ENCODE results near the gene MAP3K1. TPM values are rescaled to one million over a fixed set of nuclear protein-coding genes. Genes with fewer than 3 reads are reported as not detected.

The MAP3K1 gene
- total and polyA plus RNA-seq, 9 of the 15 experiments (the other 6 are each of a cell fraction or from before 2014, with no cell fraction given) = 3.9 to 13.9 (median 7.5) TPM

DNA sequence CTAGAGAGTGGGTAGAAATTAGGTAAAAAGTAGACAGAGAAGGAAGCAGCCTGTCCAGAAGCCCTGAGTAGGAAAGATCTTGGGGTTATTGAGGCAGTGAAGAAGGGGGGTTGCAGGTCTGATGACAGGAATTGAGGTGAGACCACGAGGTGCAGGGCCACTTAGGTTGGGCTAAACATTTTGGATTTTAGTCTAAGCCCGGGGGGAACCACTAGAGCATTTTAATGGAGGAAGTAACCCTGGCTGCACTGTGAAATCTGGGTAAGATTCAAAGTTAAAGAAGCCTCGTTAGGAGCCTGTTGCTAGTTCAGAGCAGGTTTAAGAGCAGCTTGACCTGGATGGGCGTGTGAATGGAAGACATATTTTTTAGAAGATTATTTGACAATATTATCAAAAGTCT lies 38.3 kb downstream of the MAP3K1 start:
- TF ChIP-seq TEAD1 (CRISPR knock-in tag; IDR thresholded peaks at IDR 0.05) (no peak), ZFP30 (CRISPR knock-in tag; IDR thresholded peaks at IDR 0.05; ENCODE audit: borderline replicate concordance) (no peak), ZNF12 (CRISPR knock-in tag; IDR thresholded peaks at IDR 0.05) (no peak)
- TF ChIP-seq, protein P1, sequence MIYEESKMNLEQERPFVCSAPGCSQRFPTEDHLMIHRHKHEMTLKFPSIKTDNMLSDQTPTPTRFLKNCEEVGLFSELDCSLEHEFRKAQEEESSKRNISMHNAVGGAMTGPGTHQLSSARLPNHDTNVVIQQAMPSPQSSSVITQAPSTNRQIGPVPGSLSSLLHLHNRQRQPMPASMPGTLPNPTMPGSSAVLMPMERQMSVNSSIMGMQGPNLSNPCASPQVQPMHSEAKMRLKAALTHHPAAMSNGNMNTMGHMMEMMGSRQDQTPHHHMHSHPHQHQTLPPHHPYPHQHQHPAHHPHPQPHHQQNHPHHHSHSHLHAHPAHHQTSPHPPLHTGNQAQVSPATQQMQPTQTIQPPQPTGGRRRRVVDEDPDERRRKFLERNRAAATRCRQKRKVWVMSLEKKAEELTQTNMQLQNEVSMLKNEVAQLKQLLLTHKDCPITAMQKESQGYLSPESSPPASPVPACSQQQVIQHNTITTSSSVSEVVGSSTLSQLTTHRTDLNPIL (CRISPR knock-in tag; IDR thresholded peaks at IDR 0.05) = no peak
- H3K36me3 ChIP-seq (ENCODE audit: control insufficient read depth, insufficient read depth, low read length) = 0 out of 3 replicates have a peak, but pooled peaks cover 6% of the 10 kb centered on the region
- ChIA-PET CTCF (ENCODE audit: low intra/inter-chr PET ratio) (no interaction called here), POLR2A (no interaction called here)
- H3K4me3 ChIP-seq = no peak overlapping the region
- ATAC-seq = no peak
- H2AFZ ChIP-seq (ENCODE audit: low read depth, low read length) = no peak overlapping the region
- in situ Hi-C loops (cut with MboI) = no loop called here
- BruUV-seq (replicated peaks) = no TSS peak
- peaks cover 5 to 10% of the 10 kb centered on the region in 2 experiments; a peak in 1 of 5 replicates for H3K4me1 ChIP-seq (replicated peaks in 1 of 2; ENCODE audit: control insufficient read depth in 2 of 2, insufficient read depth in 2 of 2, low read length in 2 of 2)
- intact Hi-C loops (cut with micrococcal nuclease) = no loop called here
- no peak overlapping the region for H3K9ac ChIP-seq (ENCODE audit: insufficient read depth in 1 of 2, low read depth in 2 of 2, low read length in 2 of 2)
- no peaks in the 10 kb centered on the region for H3K9me1 ChIP-seq (ENCODE audit: control insufficient read depth, insufficient read depth, low read length)
- WGBS (ENCODE audit: insufficient coverage, low coverage, missing lambda C conversion rate) = 67% methylated on average over 4 of the region's 4 CpGs
- no peak for FAIRE-seq
- no peaks in the 10 kb centered on the region; the same call in 1 of the 2 replicates for H4K20me1 ChIP-seq (replicated peaks; ENCODE audit: control insufficient read depth, insufficient read depth, low read length)
- H3K79me2 ChIP-seq (ENCODE audit: control insufficient read depth, insufficient read depth, low read length) = peaks cover 24% of the 10 kb centered on the region
- H3K27me3 ChIP-seq (ENCODE audit: control insufficient read depth in 2 of 2, insufficient read depth in 2 of 2, low read length in 2 of 2) = no peaks in the 10 kb centered on the region
- DNase-seq (ENCODE audit: extremely low read depth in 1 of 4, low spot score in 3 of 4) = no peak
- H3K27ac ChIP-seq (ENCODE audit: extremely low read depth, low read depth, low read length) = no peak overlapping the region
- no peaks in the 10 kb centered on the region for H3K9me3 ChIP-seq (replicated peaks; ENCODE audit: control insufficient read depth, insufficient read depth, low read depth, low read length)
- no peak overlapping the region for H3K4me2 ChIP-seq (ENCODE audit: insufficient read depth, low read length)

DNA sequence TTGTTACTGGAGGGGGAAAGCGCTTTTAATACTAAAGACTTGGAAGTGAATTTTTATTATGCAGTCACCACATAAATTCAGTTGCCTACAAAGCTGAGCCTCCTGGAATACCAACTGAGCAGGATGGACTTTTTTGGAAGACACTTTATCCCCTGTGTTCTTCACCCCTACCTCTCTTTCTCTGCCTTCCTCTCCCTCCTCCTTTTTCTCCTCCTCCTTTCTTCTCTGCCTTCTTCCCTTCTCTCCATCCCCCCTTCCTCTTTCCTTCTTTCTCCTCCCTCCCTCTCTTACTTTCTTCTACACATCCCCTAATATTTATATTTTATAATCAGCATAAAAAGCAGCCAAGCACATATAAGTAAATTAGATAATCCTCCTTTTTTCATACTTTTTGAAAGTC lies 39.6 kb downstream of the MAP3K1 start:
- ChIA-PET POLR2A (no interaction called here), CTCF (ENCODE audit: low intra/inter-chr PET ratio) (no interaction called here)
- intact Hi-C loops (cut with micrococcal nuclease) = no loop called here
- no TSS peak for BruUV-seq (replicated peaks)
- H3K9me3 ChIP-seq (replicated peaks; ENCODE audit: control insufficient read depth, insufficient read depth, low read depth, low read length) = no peaks in the 10 kb centered on the region
- no peaks in the 10 kb centered on the region for H3K27me3 ChIP-seq (ENCODE audit: control insufficient read depth in 2 of 2, insufficient read depth in 2 of 2, low read length in 2 of 2)
- H3K9ac ChIP-seq (ENCODE audit: insufficient read depth in 1 of 2, low read depth in 2 of 2, low read length in 2 of 2) = no peak overlapping the region
- H4K20me1 ChIP-seq (replicated peaks; ENCODE audit: control insufficient read depth, insufficient read depth, low read length) = no peaks in the 10 kb centered on the region; the same call in 1 of the 2 replicates
- H3K9me1 ChIP-seq (ENCODE audit: control insufficient read depth, insufficient read depth, low read length) = no peaks in the 10 kb centered on the region
- FAIRE-seq = no peak
- no peak overlapping the region for H3K27ac ChIP-seq (ENCODE audit: extremely low read depth, low read depth, low read length)
- no peak overlapping the region for H3K4me2 ChIP-seq (ENCODE audit: insufficient read depth, low read length)
- no peak for DNase-seq (ENCODE audit: extremely low read depth in 1 of 4, low spot score in 3 of 4)
- H3K36me3 ChIP-seq (ENCODE audit: control insufficient read depth, insufficient read depth, low read length) = peaks cover 10% of the 10 kb centered on the region; the same call in 1 of the 3 replicates
- no peak for ATAC-seq
- in situ Hi-C loops (cut with MboI) = no loop called here
- H3K4me1 ChIP-seq (replicated peaks in 1 of 2; ENCODE audit: control insufficient read depth in 2 of 2, insufficient read depth in 2 of 2, low read length in 2 of 2) = peaks cover 0 to 3% of the 10 kb centered on the region in 2 experiments; a peak in 1 of 5 replicates
- no peak overlapping the region for H3K4me3 ChIP-seq
- peaks cover 13% of the 10 kb centered on the region for H3K79me2 ChIP-seq (ENCODE audit: control insufficient read depth, insufficient read depth, low read length)
- no peak overlapping the region for H2AFZ ChIP-seq (ENCODE audit: low read depth, low read length)
- WGBS (ENCODE audit: insufficient coverage, low coverage, missing lambda C conversion rate) = 93% methylated on average over 1 of the region's 1 CpG
- TF ChIP-seq CSDE1 (IDR thresholded peaks at IDR 0.05) = no peak
- TF ChIP-seq, protein P2, sequence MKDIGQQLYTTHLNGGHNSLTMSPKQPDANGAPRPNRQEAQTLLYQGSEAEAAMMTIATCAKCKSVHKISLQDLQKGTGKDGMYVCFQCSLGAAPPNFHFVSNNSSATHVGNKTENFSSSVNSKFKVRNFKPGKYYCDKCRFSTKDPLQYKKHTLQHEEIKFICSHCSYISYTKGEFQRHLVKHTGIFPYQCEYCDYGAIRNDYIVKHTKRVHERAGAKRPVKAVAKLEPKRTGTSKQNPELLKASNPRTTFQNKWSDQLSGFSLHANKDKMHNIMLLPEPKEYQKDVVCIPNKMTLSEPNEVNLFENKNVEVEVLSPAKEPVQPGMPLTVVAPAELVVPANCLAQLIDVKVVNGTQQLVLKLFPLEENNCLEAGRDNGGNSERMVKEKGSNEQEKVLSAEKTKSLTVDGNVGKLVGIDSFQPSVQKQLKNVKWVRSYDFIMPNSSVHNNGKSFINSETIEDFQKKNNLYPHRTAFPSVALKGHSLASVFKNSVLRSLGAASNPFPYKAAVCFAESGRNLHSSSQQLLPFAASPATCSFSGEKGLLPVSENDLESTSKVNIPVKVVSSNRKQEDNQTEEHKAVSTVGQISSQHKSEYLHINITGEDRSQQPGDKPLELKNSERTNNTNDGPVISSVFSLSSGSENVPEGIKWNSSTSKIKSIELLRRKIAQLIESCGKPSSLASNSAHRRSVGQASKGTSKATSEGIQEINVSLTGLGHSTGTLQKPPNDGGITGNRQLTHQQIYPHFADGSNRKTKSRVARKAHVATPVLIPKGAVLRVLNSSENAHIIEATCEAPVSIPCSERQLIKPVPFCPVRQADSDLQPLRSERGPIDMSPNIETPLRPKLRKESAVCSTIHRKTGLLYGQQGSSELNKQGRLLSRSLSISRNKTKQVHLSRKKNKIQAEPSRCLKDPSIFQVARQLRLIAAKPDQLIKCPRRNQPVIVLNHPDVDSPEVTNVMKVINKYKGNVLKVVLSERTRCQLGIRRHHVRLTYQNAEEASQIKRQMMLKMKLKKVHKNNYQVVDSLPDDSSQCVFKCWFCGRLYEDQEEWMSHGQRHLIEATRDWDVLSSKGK (CRISPR knock-in tag; IDR thresholded peaks at IDR 0.05) = no peak
- no peak for TF ChIP-seq ZNF146 (CRISPR knock-in tag; IDR thresholded peaks at IDR 0.05; ENCODE audit: unreplicated experiment)
- TF ChIP-seq ZNF695 (CRISPR knock-in tag; IDR thresholded peaks at IDR 0.05) = no peak
- TF ChIP-seq SNIP1 (IDR thresholded peaks at IDR 0.05; ENCODE audit: low read depth) = no peak
- TF ChIP-seq ZNF324 (CRISPR knock-in tag; IDR thresholded peaks at IDR 0.05) = no peak
- TF ChIP-seq CHD2 (IDR thresholded peaks at IDR 0.05; ENCODE audit: low read depth, low read length) = no peak
- no peak for TF ChIP-seq MEIS2 (IDR thresholded peaks at IDR 0.05; ENCODE audit: partially characterized antibody)
- TF ChIP-seq SRSF9 (IDR thresholded peaks at IDR 0.05; ENCODE audit: borderline replicate concordance, low read depth, low read length) = no peak
